ENCODE measurements around the gene LMOD2.

Gene LMOD2

GRCh38 chr7:123616223-123616622, 39.4 kb upstream of the LMOD2 start:
- Histone ChIP-seq H3K9me2 (replicated peaks; ENCODE audit: insufficient read depth, low read length) (no peaks in the 10 kb centered on the region), H3K9me3 (replicated peaks; ENCODE audit: insufficient read depth, low read length) (no peaks in the 10 kb centered on the region), H3K79me2 (ENCODE audit: low read length) (no peaks in the 10 kb centered on the region), H3K27ac (ENCODE audit: low read length) (no peak overlapping the region), H4K20me1 (ENCODE audit: insufficient read depth, low read length) (no peaks in the 10 kb centered on the region), H3K4me2 (ENCODE audit: low read depth, low read length) (no peak overlapping the region), H3F3A (ENCODE audit: insufficient read depth, low read length) (no peaks in the 10 kb centered on the region), H3K4me1 (ENCODE audit: low read length) (peaks cover 6% of the 10 kb centered on the region; the same call in 1 of the 2 replicates), H3K27me3 (replicated peaks; ENCODE audit: insufficient read depth, low read length) (no peaks in the 10 kb centered on the region), H3K9ac (ENCODE audit: low read length) (no peak overlapping the region), H3K4me3 (ENCODE audit: low read length) (no peak overlapping the region), H2AFZ (ENCODE audit: low read length) (no peak overlapping the region), H3K36me3 (replicated peaks; ENCODE audit: insufficient read depth, low read length) (no peaks in the 10 kb centered on the region)
- no peak for DNase-seq
- TF ChIP-seq EZH2phosphoT487 (IDR thresholded peaks at IDR 0.05; ENCODE audit: low read length) = no peak
- TF ChIP-seq EZH2 (optimal IDR thresholded peaks at IDR 0.05; ENCODE audit: low read depth, low read length) = no peak
- TF ChIP-seq CTCF (IDR thresholded peaks at IDR 0.05; ENCODE audit: low read length) = no peak

- no peak overlapping the region for H3K9ac ChIP-seq (ENCODE audit: low read length)
- no peaks in the 10 kb centered on the region for H3K4me1 ChIP-seq (ENCODE audit: low read length)
- H3F3A ChIP-seq (ENCODE audit: insufficient read depth, low read length) = no peaks in the 10 kb centered on the region
- H3K4me3 ChIP-seq (ENCODE audit: low read length) = no peak overlapping the region
- H3K4me2 ChIP-seq (ENCODE audit: low read depth, low read length) = no peak overlapping the region
- no peak overlapping the region for H3K27ac ChIP-seq (ENCODE audit: low read length)
- TF ChIP-seq CTCF (IDR thresholded peaks at IDR 0.05; ENCODE audit: low read length) = no peak
- no peak for TF ChIP-seq EZH2 (optimal IDR thresholded peaks at IDR 0.05; ENCODE audit: low read depth, low read length)
- no peak for TF ChIP-seq EZH2phosphoT487 (IDR thresholded peaks at IDR 0.05; ENCODE audit: low read length)
- no peak overlapping the region for H2AFZ ChIP-seq (ENCODE audit: low read length)
- no peaks in the 10 kb centered on the region for H3K36me3 ChIP-seq (replicated peaks; ENCODE audit: insufficient read depth, low read length)
- no peaks in the 10 kb centered on the region for H3K9me3 ChIP-seq (replicated peaks; ENCODE audit: insufficient read depth, low read length)
- H3K79me2 ChIP-seq (ENCODE audit: low read length) = no peaks in the 10 kb centered on the region
- no peaks in the 10 kb centered on the region for H3K27me3 ChIP-seq (replicated peaks; ENCODE audit: insufficient read depth, low read length)
- no peaks in the 10 kb centered on the region for H3K9me2 ChIP-seq (replicated peaks; ENCODE audit: insufficient read depth, low read length)
- no peak for DNase-seq
- H4K20me1 ChIP-seq (ENCODE audit: insufficient read depth, low read length) = no peaks in the 10 kb centered on the region
Measured at GRCh38 chr7:123621707-123622106, 34.0 kb upstream of the LMOD2 start.

GRCh38 chr7:123622660-123623386, 32.8 kb upstream of the LMOD2 start:
- Histone ChIP-seq H2AFZ (ENCODE audit: low read length) (no peak overlapping the region), H3K4me2 (ENCODE audit: low read depth, low read length) (no peak overlapping the region), H3K4me1 (ENCODE audit: low read length) (no peaks in the 10 kb centered on the region), H3K27me3 (replicated peaks; ENCODE audit: insufficient read depth, low read length) (no peaks in the 10 kb centered on the region), H3K79me2 (ENCODE audit: low read length) (no peaks in the 10 kb centered on the region), H3K4me3 (ENCODE audit: low read length) (no peak overlapping the region), H3F3A (ENCODE audit: insufficient read depth, low read length) (no peaks in the 10 kb centered on the region), H3K9ac (ENCODE audit: low read length) (no peak overlapping the region), H3K27ac (ENCODE audit: low read length) (no peak overlapping the region), H4K20me1 (ENCODE audit: insufficient read depth, low read length) (no peaks in the 10 kb centered on the region), H3K36me3 (replicated peaks; ENCODE audit: insufficient read depth, low read length) (no peaks in the 10 kb centered on the region), H3K9me2 (replicated peaks; ENCODE audit: insufficient read depth, low read length) (no peaks in the 10 kb centered on the region), H3K9me3 (replicated peaks; ENCODE audit: insufficient read depth, low read length) (no peaks in the 10 kb centered on the region)
- no peak for DNase-seq
- no peak for TF ChIP-seq EZH2phosphoT487 (IDR thresholded peaks at IDR 0.05; ENCODE audit: low read length)
- no peak for TF ChIP-seq CTCF (IDR thresholded peaks at IDR 0.05; ENCODE audit: low read length)
- TF ChIP-seq EZH2 (optimal IDR thresholded peaks at IDR 0.05; ENCODE audit: low read depth, low read length) = no peak
